Vagina (tissue), 2 donors: ENCODE data around the gene C11orf52.

Source experiments
- POLR2AphosphoS5 ChIP-seq, 2 donors: sonication (generic); formaldehyde crosslinking; IDR thresholded peaks; one replicate each; pipeline ENCODE4 v1.9.0; 2017; ENCODE audit warnings: antibody characterized with exemption in 2 of 2, mild to moderate bottlenecking in 2 of 2, low read depth in 1 of 2; ENCODE audit not compliant: insufficient read depth in 1 of 2
- TF ChIP-seq, protein P1 (sequence below), 3 experiments: fragments of 450-650 bp in 2 of 3; fragments of 200-600 bp in 1 of 3; sonication (generic) in 1 of 3; IDR thresholded peaks; one replicate each; pipeline ENCODE4 v1.5.1; 2017 to 2019; ENCODE audit warnings: antibody characterized with exemption in 3 of 3, mild to moderate bottlenecking in 2 of 3, moderate library complexity in 2 of 3

DNA sequence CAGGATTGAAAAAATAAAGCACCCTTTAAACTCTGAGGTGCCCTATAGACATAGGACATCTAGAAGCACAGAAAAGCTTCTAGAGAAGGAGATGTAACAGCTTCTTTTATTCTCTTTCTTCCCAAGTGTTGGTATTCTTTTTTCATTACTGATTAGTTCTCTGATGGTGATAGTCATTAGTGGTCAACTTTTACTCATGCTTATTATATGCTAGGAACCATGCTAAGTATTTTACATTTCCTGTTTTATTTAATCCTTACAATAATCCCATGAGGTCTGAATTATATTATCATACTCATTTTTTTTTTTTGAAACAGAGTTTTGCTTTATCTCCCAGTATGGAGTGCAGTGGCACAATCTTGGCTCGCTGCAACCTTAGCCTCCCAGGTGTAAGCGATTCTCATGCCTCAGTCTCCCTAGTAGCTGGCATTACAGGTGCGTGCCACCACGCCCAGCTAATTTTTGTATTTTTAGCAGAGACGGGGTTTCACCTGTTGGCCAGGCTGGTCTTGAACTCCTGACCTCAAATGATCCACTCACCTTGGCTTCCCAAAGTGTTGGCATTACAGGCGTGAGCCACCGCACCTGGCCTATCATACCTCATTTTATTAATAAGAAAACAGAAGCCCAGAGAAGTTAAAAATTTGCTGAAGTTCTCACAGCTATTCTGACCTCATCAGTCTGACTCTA is 3.0 kb downstream of the C11orf52 start:
- TF ChIP-seq, protein P1, sequence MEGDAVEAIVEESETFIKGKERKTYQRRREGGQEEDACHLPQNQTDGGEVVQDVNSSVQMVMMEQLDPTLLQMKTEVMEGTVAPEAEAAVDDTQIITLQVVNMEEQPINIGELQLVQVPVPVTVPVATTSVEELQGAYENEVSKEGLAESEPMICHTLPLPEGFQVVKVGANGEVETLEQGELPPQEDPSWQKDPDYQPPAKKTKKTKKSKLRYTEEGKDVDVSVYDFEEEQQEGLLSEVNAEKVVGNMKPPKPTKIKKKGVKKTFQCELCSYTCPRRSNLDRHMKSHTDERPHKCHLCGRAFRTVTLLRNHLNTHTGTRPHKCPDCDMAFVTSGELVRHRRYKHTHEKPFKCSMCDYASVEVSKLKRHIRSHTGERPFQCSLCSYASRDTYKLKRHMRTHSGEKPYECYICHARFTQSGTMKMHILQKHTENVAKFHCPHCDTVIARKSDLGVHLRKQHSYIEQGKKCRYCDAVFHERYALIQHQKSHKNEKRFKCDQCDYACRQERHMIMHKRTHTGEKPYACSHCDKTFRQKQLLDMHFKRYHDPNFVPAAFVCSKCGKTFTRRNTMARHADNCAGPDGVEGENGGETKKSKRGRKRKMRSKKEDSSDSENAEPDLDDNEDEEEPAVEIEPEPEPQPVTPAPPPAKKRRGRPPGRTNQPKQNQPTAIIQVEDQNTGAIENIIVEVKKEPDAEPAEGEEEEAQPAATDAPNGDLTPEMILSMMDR (IDR thresholded peaks at IDR 0.05), result no peak
- no peak for TF ChIP-seq POLR2AphosphoS5 (IDR thresholded peaks at IDR 0.05; ENCODE audit: insufficient read depth in 1 of 2, low read depth in 1 of 2)
